ENCODE measurements around the gene HSPB9. TPM values are rescaled to one million over a fixed set of nuclear protein-coding genes. Genes with fewer than 3 reads are reported as not detected.
"Not testable (repeated sequence)": the region's sequence is repeated elsewhere in the genome, so short reads cannot be mapped to it uniquely, and the experiment has no call there.

The HSPB9 gene
- total RNA-seq, 1 donor from 2014 or later = not detected

- H3K4me3 Mint-ChIP-seq = no peak overlapping the region
- H3K9me3 Mint-ChIP-seq = no peaks in the 10 kb centered on the region
- H3K36me3 Mint-ChIP-seq (ENCODE audit: low read depth) = peaks cover 40% of the 10 kb centered on the region
- peaks cover 52% of the 10 kb centered on the region for H3K4me1 Mint-ChIP-seq (ENCODE audit: low read depth)
- intact Hi-C loops (cut with micrococcal nuclease) = loop anchor here (2.0 kb wide), 1 partner anchor 23 kb away; the partner anchor contains the start of gene RAB5C
- H3K27me3 Mint-ChIP-seq (ENCODE audit: insufficient read depth) = no peaks in the 10 kb centered on the region
- no peak for DNase-seq (ENCODE audit: low spot score)
- no peak overlapping the region for H3K27ac Mint-ChIP-seq
Measured at GRCh38 chr17:42131981-42132432, 9.4 kb downstream of the HSPB9 start.

- H3K9me3 Mint-ChIP-seq = no peaks in the 10 kb centered on the region
- DNase-seq (ENCODE audit: low spot score) = no peak
- H3K36me3 Mint-ChIP-seq (ENCODE audit: low read depth) = peaks cover 32% of the 10 kb centered on the region
- H3K4me3 Mint-ChIP-seq = peak overlapping the region; percentile 31
- intact Hi-C loops (cut with micrococcal nuclease) = loop anchor here (2.0 kb wide), 1 partner anchor 22 kb away; the partner anchor contains the start of gene RAB5C
- peaks cover 52% of the 10 kb centered on the region for H3K4me1 Mint-ChIP-seq (ENCODE audit: low read depth)
- peak overlapping the region; percentile 64 for H3K27ac Mint-ChIP-seq
- H3K27me3 Mint-ChIP-seq (ENCODE audit: insufficient read depth) = no peaks in the 10 kb centered on the region
Measured at GRCh38 chr17:42132941-42133340, 10.3 kb downstream of the HSPB9 start.

- H3K9me3 Mint-ChIP-seq = no peaks in the 10 kb centered on the region
- DNase-seq (ENCODE audit: low spot score) = no peak
- peak overlapping the region; percentile 64 for H3K27ac Mint-ChIP-seq
- H3K36me3 Mint-ChIP-seq (ENCODE audit: low read depth) = peaks cover 27% of the 10 kb centered on the region
- intact Hi-C loops (cut with micrococcal nuclease) = loop anchor here (2.0 kb wide), 1 partner anchor 21 kb away; the partner anchor contains the start of gene RAB5C
- no peaks in the 10 kb centered on the region for H3K27me3 Mint-ChIP-seq (ENCODE audit: insufficient read depth)
- peaks cover 52% of the 10 kb centered on the region for H3K4me1 Mint-ChIP-seq (ENCODE audit: low read depth)
- no peak overlapping the region for H3K4me3 Mint-ChIP-seq
Measured at GRCh38 chr17:42133461-42134041, 10.9 kb downstream of the HSPB9 start.

GRCh38 chr17:42135151-42135550 lies 12.5 kb downstream of the HSPB9 start:
- intact Hi-C loops (cut with micrococcal nuclease) = no loop called here

GRCh38 chr17:42135664-42136653 lies 13.4 kb downstream of the HSPB9 start:
- Mint-ChIP-seq H3K4me3 (no peak overlapping the region), H3K4me1 (ENCODE audit: low read depth) (peaks cover 47% of the 10 kb centered on the region), H3K36me3 (ENCODE audit: low read depth) (peaks cover 21% of the 10 kb centered on the region), H3K27me3 (ENCODE audit: insufficient read depth) (no peaks in the 10 kb centered on the region), H3K27ac (peak overlapping the region; percentile 40), H3K9me3 (no peaks in the 10 kb centered on the region)
- intact Hi-C loops (cut with micrococcal nuclease) = no loop called here
- DNase-seq (ENCODE audit: low spot score) = no peak

More at GRCh38 chr17:42135151-42135550, 12.5 kb downstream of the HSPB9 start:
- Mint-ChIP-seq H3K27me3 (ENCODE audit: insufficient read depth) (no peaks in the 10 kb centered on the region), H3K4me3 (no peak overlapping the region), H3K36me3 (ENCODE audit: low read depth) (peaks cover 23% of the 10 kb centered on the region), H3K27ac (peak overlapping the region; percentile 12), H3K9me3 (no peaks in the 10 kb centered on the region), H3K4me1 (ENCODE audit: low read depth) (peaks cover 52% of the 10 kb centered on the region)
- DNase-seq (ENCODE audit: low spot score) = no peak

- intact Hi-C loops (cut with micrococcal nuclease) = no loop called here
- DNase-seq (ENCODE audit: low spot score) = no peak
- Mint-ChIP-seq H3K9me3 (no peaks in the 10 kb centered on the region), H3K27ac (no peak overlapping the region), H3K27me3 (ENCODE audit: insufficient read depth) (no peaks in the 10 kb centered on the region), H3K4me1 (ENCODE audit: low read depth) (peaks cover 40% of the 10 kb centered on the region), H3K4me3 (no peak overlapping the region), H3K36me3 (ENCODE audit: low read depth) (peaks cover 21% of the 10 kb centered on the region)
Measured at GRCh38 chr17:42136654-42137051, 14.0 kb downstream of the HSPB9 start.

- no peak for DNase-seq (ENCODE audit: low spot score)
- peaks cover 21% of the 10 kb centered on the region for H3K36me3 Mint-ChIP-seq (ENCODE audit: low read depth)
- intact Hi-C loops (cut with micrococcal nuclease) = no loop called here
- no peak overlapping the region for H3K27ac Mint-ChIP-seq
- no peak overlapping the region for H3K4me3 Mint-ChIP-seq
- H3K4me1 Mint-ChIP-seq (ENCODE audit: low read depth) = peaks cover 26% of the 10 kb centered on the region
- no peaks in the 10 kb centered on the region for H3K9me3 Mint-ChIP-seq
- no peaks in the 10 kb centered on the region for H3K27me3 Mint-ChIP-seq (ENCODE audit: insufficient read depth)
Measured at GRCh38 chr17:42138749-42139492, 16.3 kb downstream of the HSPB9 start.

GRCh38 chr17:42140690-42141089 lies 18.1 kb downstream of the HSPB9 start:
- H3K27ac Mint-ChIP-seq; H3K27me3 Mint-ChIP-seq (ENCODE audit: insufficient read depth); DNase-seq (ENCODE audit: low spot score); H3K4me3 Mint-ChIP-seq; H3K9me3 Mint-ChIP-seq; intact Hi-C loops (cut with micrococcal nuclease): not testable (repeated sequence)
- Mint-ChIP-seq H3K36me3 (ENCODE audit: low read depth) (peaks cover 20% of the 10 kb centered on the region), H3K4me1 (ENCODE audit: low read depth) (peaks cover 19% of the 10 kb centered on the region)

GRCh38 chr17:42141382-42141781 lies 18.8 kb downstream of the HSPB9 start:
- intact Hi-C loops (cut with micrococcal nuclease) = no loop called here
- Mint-ChIP-seq H3K27ac (no peak overlapping the region), H3K36me3 (ENCODE audit: low read depth) (peaks cover 16% of the 10 kb centered on the region), H3K4me1 (ENCODE audit: low read depth) (peaks cover 12% of the 10 kb centered on the region), H3K4me3 (no peak overlapping the region), H3K9me3 (no peaks in the 10 kb centered on the region), H3K27me3 (ENCODE audit: insufficient read depth) (no peaks in the 10 kb centered on the region)
- no peak for DNase-seq (ENCODE audit: low spot score)

- H3K4me3 Mint-ChIP-seq = no peak overlapping the region
- peaks cover 23% of the 10 kb centered on the region for H3K36me3 Mint-ChIP-seq (ENCODE audit: low read depth)
- peak overlapping the region; percentile 5 for H3K27ac Mint-ChIP-seq
- H3K27me3 Mint-ChIP-seq (ENCODE audit: insufficient read depth) = no peaks in the 10 kb centered on the region
- H3K9me3 Mint-ChIP-seq = no peaks in the 10 kb centered on the region
- no peak for DNase-seq (ENCODE audit: low spot score)
- intact Hi-C loops (cut with micrococcal nuclease) = no loop called here
- peaks cover 16% of the 10 kb centered on the region for H3K4me1 Mint-ChIP-seq (ENCODE audit: low read depth)
Measured at GRCh38 chr17:42142371-42142896, 19.8 kb downstream of the HSPB9 start.

- H3K4me3 Mint-ChIP-seq; intact Hi-C loops (cut with micrococcal nuclease); H3K27ac Mint-ChIP-seq; H3K27me3 Mint-ChIP-seq (ENCODE audit: insufficient read depth); DNase-seq (ENCODE audit: low spot score); H3K9me3 Mint-ChIP-seq: not testable (repeated sequence)
- peaks cover 25% of the 10 kb centered on the region for H3K36me3 Mint-ChIP-seq (ENCODE audit: low read depth)
- H3K4me1 Mint-ChIP-seq (ENCODE audit: low read depth) = peaks cover 20% of the 10 kb centered on the region
Measured at GRCh38 chr17:42143138-42143537, 20.5 kb downstream of the HSPB9 start.

- no peaks in the 10 kb centered on the region for H3K27me3 Mint-ChIP-seq (ENCODE audit: insufficient read depth)
- intact Hi-C loops (cut with micrococcal nuclease) = no loop called here
- H3K27ac Mint-ChIP-seq = peak overlapping the region; percentile 12
- H3K9me3 Mint-ChIP-seq = no peaks in the 10 kb centered on the region
- peaks cover 28% of the 10 kb centered on the region for H3K36me3 Mint-ChIP-seq (ENCODE audit: low read depth)
- no peak overlapping the region for H3K4me3 Mint-ChIP-seq
- H3K4me1 Mint-ChIP-seq (ENCODE audit: low read depth) = peaks cover 34% of the 10 kb centered on the region
- DNase-seq (ENCODE audit: low spot score) = no peak
Measured at GRCh38 chr17:42146911-42147607, 24.5 kb downstream of the HSPB9 start.

All from activated T-helper 1 cell treated with anti-CD3 and anti-CD28 coated beads, Interleukin-12 subunit alpha, Interleukin-12 subunit beta, Interleukin-2, Interleukin-4 antibody, amounts not matched to agents 30 ng/mL and 10 ng/mL and 1 ng/mL, durations not matched to agents 14 hours and 24 hours and 36 hours (primary cell).